Adrenal gland (tissue), 12 donors: ENCODE results near the gene SYNPO2. TPM values are rescaled to one million over a fixed set of nuclear protein-coding genes. Genes with fewer than 3 reads are reported as not detected.
"Not testable (repeated sequence)": the region's sequence is repeated elsewhere in the genome, so short reads cannot be mapped to it uniquely, and the experiment has no call there.

Experiments used
- DNase-seq, 7 donors: peaks; one replicate each; pipeline ENCODE4 v3.0.0-alpha.2; 2019 to 2020
- H3K27ac ChIP-seq, 5 donors: fragments of 200-600 bp; sonication (generic) in 4 of 5; 1 replicate in 3 of 5; 2 replicates in 2 of 5; pipeline versions ENCODE4 v1.5.1 to v1.8.0; 2016 to 2020; ENCODE audit warnings: mild to moderate bottlenecking in 1 of 5
- H3K27me3 ChIP-seq: fragments of 200-600 bp; 2 replicates; pipeline ENCODE4 v1.8.0; 2021
- H3K36me3 ChIP-seq, 2 donors: fragments of 200-600 bp; replicated peaks in 1 of 2; 1 replicate in 1 of 2; 2 replicates in 1 of 2; pipeline versions ENCODE4 v1.5.1 to v1.8.0; 2018 to 2022
- H3K4me1 ChIP-seq, 2 donors: fragments of 200-600 bp; replicated peaks in 1 of 2; 1 replicate in 1 of 2; 2 replicates in 1 of 2; pipeline versions ENCODE4 v1.5.1 to v1.8.0; 2018 to 2021
- H3K4me3 ChIP-seq, 4 donors: fragments of 200-600 bp; sonication (generic) in 3 of 4; one replicate each; pipeline ENCODE4 v1.5.1; 2016 to 2018
- H3K9me3 ChIP-seq, 3 donors: fragments of 200-600 bp; sonication (generic) in 1 of 3; replicated peaks in 1 of 3; 1 replicate in 2 of 3; 2 replicates in 1 of 3; pipeline versions ENCODE4 v1.5.1 to v1.8.0; 2016 to 2021
- CTCF ChIP-seq, 6 experiments: fragments of 450-650 bp in 4 of 6; fragments of 200-600 bp in 2 of 6; sonication (generic) in 1 of 6; IDR thresholded peaks; 1 replicate in 5 of 6; 2 replicates in 1 of 6; pipeline versions ENCODE4 v1.5.1 to v1.8.0; 2016 to 2021; ENCODE audit warnings: antibody characterized with exemption in 6 of 6, mild to moderate bottlenecking in 2 of 6, moderate library complexity in 1 of 6
- POLR2A ChIP-seq, 2 donors: fragments of 450-650 bp; IDR thresholded peaks; one replicate each; pipeline ENCODE4 v1.6.1; 2017; ENCODE audit warnings: antibody characterized with exemption in 2 of 2, mild to moderate bottlenecking in 2 of 2, moderate library complexity in 1 of 2
- WGBS, 4 donors: extraction: QIAGEN DNeasy Blood & Tissue Kit in 2 of 4; methylation state at CpG; one replicate each; pipeline versions ENCODE4 v1.1.5 to v1.1.7; 2013 to 2017; 5-methylcytosine and 5-hydroxymethylcytosine counted together
- intact Hi-C, 2 donors: fragments of 100-400 bp; cut with DNase I; formaldehyde crosslinking; loops; one replicate each; pipeline versions ENCODE4 v1.14.1 to v1.15.0; 2022 to 2023
- polyA plus RNA-seq, 3 donors: library from polyadenylated mRNA; stranded (reverse); fragments of 200-250 nt in 2 of 3; fragments of 350-450 nt in 1 of 3; fragmentation: Illumina TruSeq in 1 of 3; extraction: RNeasy Lipid Tissue Mini Kit (QIAGEN cat#74804) in 1 of 3; gene quantifications; one replicate each; pipeline ENCODE4 v1.2.3, GENCODE V29; 2013 to 2014
- total RNA-seq, 9 donors: library from RNA; depleted of rRNA in 4 of 9; stranded (reverse); fragments of >200 nt in 4 of 9; fragments of 120-200 nt in 1 of 9; fragmentation: NEBNext Ultra II Directional in 1 of 9; extraction: Animal tissue kit (Norgen Biotek cat#: 25700) in 1 of 9; gene quantifications; one replicate each; pipeline versions ENCODE4 v1.1.0 to v1.2.4, GENCODE V29; 2013 to 2023
- donor health status: healthy with polysubstance abuse.
- donor health status: Bipolar disorder and iron deficiency.
- donor health status: DM: yes; HTN: yes; CAD: no.
- donor health status: DM: no; HTN: no; CAD: no.
- donor health status: DM: no; HTN: no; CAD: no.
- donor health status: DM: yes; HTN: yes; CAD: no.

The SYNPO2 gene
- total and polyA plus RNA-seq, 12 donors = 4.5 to 49.0 (median 18.4) TPM

DNA sequence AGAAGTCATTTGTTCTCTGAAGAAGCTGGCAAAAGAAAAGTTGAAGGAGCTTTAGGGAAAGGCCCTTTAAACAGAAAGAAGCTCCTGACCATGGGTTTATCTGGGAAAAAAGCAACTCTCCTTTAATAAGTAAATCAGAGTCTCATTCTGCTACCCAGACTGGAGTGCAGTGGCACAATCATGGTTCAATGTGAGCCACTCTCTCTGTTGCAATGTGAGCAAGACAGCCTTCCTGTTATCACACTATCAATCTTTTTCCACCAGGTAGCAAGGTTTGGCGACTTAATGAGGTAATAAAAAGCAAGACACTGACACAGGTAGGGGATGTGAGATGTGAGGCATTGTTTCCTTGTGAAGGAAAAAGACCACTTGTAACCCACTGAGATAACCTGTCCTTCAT, 111.3 kb downstream of the SYNPO2 start:
- no peaks in the 10 kb centered on the region for H3K9me3 ChIP-seq
- H3K27ac ChIP-seq = no peak overlapping the region
- H3K27me3 ChIP-seq = no peaks in the 10 kb centered on the region
- TF ChIP-seq CTCF (IDR thresholded peaks at IDR 0.05) = no peak
- TF ChIP-seq POLR2A (IDR thresholded peaks at IDR 0.05) = no peak
- no peak overlapping the region for H3K4me3 ChIP-seq
- 55 to 73% (median 58%) methylated on average over 1 of the region's 1 CpG for WGBS, 4 donors
- H3K36me3 ChIP-seq = no peaks in the 10 kb centered on the region
- no peaks in the 10 kb centered on the region for H3K4me1 ChIP-seq
- intact Hi-C loops = no loop called here
- DNase-seq = no peak

DNA sequence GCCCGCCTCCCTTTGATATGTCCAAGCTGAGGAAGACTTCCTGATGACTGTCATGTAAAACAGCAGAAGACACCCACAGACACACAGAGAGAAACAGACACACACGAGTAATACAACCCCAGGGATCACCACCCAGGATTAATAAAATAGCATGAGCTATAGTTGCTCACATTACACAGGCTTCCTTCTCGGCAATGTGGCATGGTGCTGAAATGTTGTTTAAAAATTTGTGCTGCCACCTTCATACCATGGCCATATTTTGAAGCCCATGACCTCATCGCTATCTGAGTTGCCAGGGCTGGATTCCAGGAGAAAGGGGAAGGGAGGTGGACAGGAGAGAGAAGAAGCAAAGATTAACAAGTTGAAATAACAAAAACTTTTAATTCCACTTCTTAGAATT, 111.7 kb downstream of the SYNPO2 start:
- H3K4me1 ChIP-seq = no peaks in the 10 kb centered on the region

GRCh38 chr4:119002476-119002875, 113.8 kb downstream of the SYNPO2 start:
- intact Hi-C loops = no loop called here
- DNase-seq = no peak
- TF ChIP-seq POLR2A (IDR thresholded peaks at IDR 0.05) (no peak), CTCF (IDR thresholded peaks at IDR 0.05) (no peak)
- H3K9me3 ChIP-seq = no peaks in the 10 kb centered on the region
- H3K27ac ChIP-seq = no peak overlapping the region
- no peak overlapping the region for H3K4me3 ChIP-seq
- WGBS, 4 donors = 59 to 93% (median 75%) methylated on average over 3 of the region's 3 CpGs
- no peaks in the 10 kb centered on the region for H3K4me1 ChIP-seq
- no peaks in the 10 kb centered on the region for H3K36me3 ChIP-seq
- H3K27me3 ChIP-seq = no peaks in the 10 kb centered on the region

More for the DNA sequence above, 111.7 kb downstream of the SYNPO2 start:
- Histone ChIP-seq H3K36me3 (no peaks in the 10 kb centered on the region), H3K27ac (no peak overlapping the region), H3K4me3 (no peak overlapping the region), H3K9me3 (no peaks in the 10 kb centered on the region), H3K27me3 (no peaks in the 10 kb centered on the region)
- WGBS, 4 donors = 68 to 74% (median 69%) methylated on average over 4 of the region's 4 CpGs
- no peak for DNase-seq
- TF ChIP-seq POLR2A (IDR thresholded peaks at IDR 0.05) (no peak), CTCF (IDR thresholded peaks at IDR 0.05) (no peak)
- intact Hi-C loops = no loop called here

- DNase-seq, H3K36me3 ChIP-seq, H3K27ac ChIP-seq, H3K27me3 ChIP-seq, H3K4me3 ChIP-seq, intact Hi-C loops, H3K4me1 ChIP-seq, H3K9me3 ChIP-seq: not testable (repeated sequence)
- 13 to 24% (median 19%) methylated on average over 1 of the region's 1 CpG for whole genome bisulfite sequencing, 4 donors
Observed at GRCh38 chr4:119003001-119003400, 114.3 kb downstream of the SYNPO2 start.

DNA sequence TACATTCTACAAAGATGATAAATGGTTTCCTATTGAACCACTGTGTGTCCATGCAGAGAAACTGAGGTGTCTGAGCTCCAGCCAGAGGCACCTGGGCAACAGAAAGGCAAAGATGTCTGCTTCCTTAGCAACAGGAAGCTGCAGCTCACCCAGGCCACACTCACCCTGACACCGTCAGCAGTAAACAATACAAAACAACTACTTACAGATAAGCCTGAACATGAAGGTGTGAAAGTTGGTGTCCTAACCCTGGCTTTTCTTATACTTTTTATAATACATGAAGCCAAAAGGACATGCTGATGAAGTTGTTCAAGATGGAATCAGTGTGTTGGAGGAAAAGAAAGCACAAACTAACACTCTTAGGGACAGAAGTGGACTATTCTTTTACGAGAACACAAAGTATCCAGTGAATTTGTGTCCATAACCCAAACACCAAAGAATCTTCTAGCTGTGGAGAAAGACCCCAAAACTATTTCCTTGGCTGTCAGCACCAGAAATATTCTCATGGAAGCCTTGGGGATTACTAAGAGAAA, 117.3 kb downstream of the SYNPO2 start:
- intact Hi-C loops = no loop called here
- H3K27ac ChIP-seq = no peak overlapping the region

More for the DNA sequence above, 117.3 kb downstream of the SYNPO2 start:
- 66 to 78% (median 73%) methylated on average over 2 of the region's 2 CpGs for WGBS, 4 donors
- Histone ChIP-seq H3K4me3 (no peak overlapping the region), H3K9me3 (no peaks in the 10 kb centered on the region), H3K27me3 (no peaks in the 10 kb centered on the region), H3K36me3 (no peaks in the 10 kb centered on the region), H3K4me1 (no peaks in the 10 kb centered on the region)
- no peak for TF ChIP-seq POLR2A (IDR thresholded peaks at IDR 0.05)
- no peak for TF ChIP-seq CTCF (IDR thresholded peaks at IDR 0.05)
- DNase-seq = no peak
